Adipocyte (in vitro differentiated cells): ENCODE measurements around the gene HIGD2A.

Experiments
- DNase-seq: peaks from one replicate; pipeline ENCODE4 v3.0.0-alpha.2; 2015; ENCODE audit warnings: low read depth
- H3K27me3 ChIP-seq: replicated peaks from 2 replicates; pipeline ENCODE4 v1.7.0; 2013; ENCODE audit warnings: mild to moderate bottlenecking, low read length, moderate library complexity; ENCODE audit not compliant: control insufficient read depth, insufficient read depth
- H3K36me3 ChIP-seq: 2 replicates; pipeline ENCODE4 v1.7.0; 2013; ENCODE audit warnings: low read length, mild to moderate bottlenecking, moderate library complexity; ENCODE audit not compliant: control insufficient read depth, insufficient read depth, severe bottlenecking
- H3K4me1 ChIP-seq: 2 replicates; pipeline ENCODE4 v1.7.0; 2013; ENCODE audit warnings: mild to moderate bottlenecking, low read length, moderate library complexity; ENCODE audit not compliant: control insufficient read depth, insufficient read depth
- H3K4me3 ChIP-seq: 2 replicates; pipeline ENCODE4 v1.7.0; 2013; ENCODE audit warnings: mild to moderate bottlenecking, low read length, moderate library complexity
- H3K9ac ChIP-seq: 2 replicates; pipeline ENCODE4 v1.7.0; 2013; ENCODE audit warnings: mild to moderate bottlenecking, low read length, moderate library complexity
- H3K9me3 ChIP-seq: 2 replicates; pipeline ENCODE4 v1.7.0; 2013; ENCODE audit warnings: mild to moderate bottlenecking, low read length, moderate library complexity; ENCODE audit not compliant: control insufficient read depth

HIGD2A gene, protein sequence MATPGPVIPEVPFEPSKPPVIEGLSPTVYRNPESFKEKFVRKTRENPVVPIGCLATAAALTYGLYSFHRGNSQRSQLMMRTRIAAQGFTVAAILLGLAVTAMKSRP

GRCh38 chr5:176388444-176389134, at the start of gene HIGD2A, which contains the start of gene NOP16:
Gene HIGD2A (plus strand): TSS chr5:176388751. CDS start chr5:176388820, 69 bp downstream.
Gene NOP16 (minus strand): TSS chr5:176388598. CDS start chr5:176388539, 59 bp downstream.
- DNase-seq: peak; percentile 100
- peaks cover 55% of the 10 kb centered on the region for H3K36me3 ChIP-seq
- H3K27me3 ChIP-seq: no peaks in the 10 kb centered on the region
- peak within 1 kb of the TSS; percentile 91 for H3K4me3 ChIP-seq
- H3K4me1 ChIP-seq: peaks cover 20% of the 10 kb centered on the region
- no peaks in the 10 kb centered on the region for H3K9me3 ChIP-seq
- peak within 1 kb of the TSS; percentile 95 for H3K9ac ChIP-seq

DNA sequence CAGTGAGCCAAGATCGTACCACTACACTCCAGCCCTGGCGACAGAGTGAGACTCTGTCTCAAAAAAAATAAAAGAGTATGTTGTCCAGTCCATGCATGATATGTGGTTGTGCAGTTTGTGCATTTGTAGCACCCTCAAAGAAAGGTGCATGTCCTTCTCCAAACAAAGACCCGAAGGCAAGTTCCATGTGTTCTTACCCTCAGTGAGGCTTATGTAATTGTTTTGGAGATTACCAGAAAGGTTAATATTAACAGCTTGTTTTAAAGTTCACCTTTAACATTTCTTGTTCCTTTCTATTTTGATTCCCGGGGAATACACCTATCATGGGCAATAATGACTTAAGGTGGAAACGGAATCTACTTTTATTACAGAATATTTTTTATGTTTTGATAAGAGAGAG, 49.2 kb upstream of the HIGD2A start:
- Histone ChIP-seq H3K27me3 (no peaks in the 10 kb centered on the region), H3K4me3 (no peak overlapping the region), H3K36me3 (peaks cover 25% of the 10 kb centered on the region), H3K9me3 (peaks cover under 1% of the 10 kb centered on the region), H3K4me1 (no peaks in the 10 kb centered on the region), H3K9ac (no peak overlapping the region)
- no peak for DNase-seq

DNA sequence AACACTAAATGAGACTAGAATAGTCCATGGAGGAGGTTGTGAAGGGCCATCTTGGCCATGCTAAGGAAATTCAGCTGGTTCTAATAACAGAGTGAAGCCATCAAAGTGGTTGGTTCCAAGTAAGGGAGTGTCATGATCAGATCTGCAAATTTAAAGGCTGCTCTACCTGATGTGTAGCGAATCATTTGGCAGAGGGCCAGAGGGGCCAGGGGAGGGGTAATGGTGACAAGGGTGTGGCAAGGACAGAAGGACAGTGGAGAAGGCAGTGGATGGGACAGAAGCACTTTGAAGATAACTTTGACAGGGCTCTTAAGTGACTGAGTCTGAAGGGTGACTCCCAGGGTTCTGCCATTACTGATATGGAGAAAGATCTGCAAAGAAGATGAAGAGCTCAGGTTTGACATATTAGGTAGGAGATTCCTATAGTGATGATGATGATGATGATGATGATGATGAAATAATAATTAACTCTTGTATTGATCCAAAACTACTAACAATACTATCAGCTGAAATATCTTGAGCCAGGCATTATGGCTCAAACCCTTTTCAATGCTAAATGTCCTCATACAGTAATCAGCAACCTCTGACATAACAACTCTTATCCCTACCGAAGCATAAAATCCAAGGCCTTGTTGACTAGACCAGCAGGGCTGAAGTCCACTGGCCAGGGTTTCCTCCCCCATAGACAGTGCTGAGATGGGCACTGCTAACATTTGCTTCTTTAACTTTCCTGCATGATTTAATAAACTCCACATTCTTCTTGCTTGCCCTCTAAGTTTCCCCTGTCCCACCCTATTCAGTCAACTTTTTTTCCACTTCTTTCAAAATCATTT, 47.0 kb upstream of the HIGD2A start:
- Histone ChIP-seq H3K9me3 (no peaks in the 10 kb centered on the region), H3K4me3 (no peak overlapping the region), H3K36me3 (peaks cover 43% of the 10 kb centered on the region), H3K4me1 (no peaks in the 10 kb centered on the region), H3K9ac (no peak overlapping the region), H3K27me3 (no peaks in the 10 kb centered on the region)
- DNase-seq: no peak

- peaks cover 43% of the 10 kb centered on the region for H3K36me3 ChIP-seq
- H3K4me1 ChIP-seq: no peaks in the 10 kb centered on the region
- no peak overlapping the region for H3K9ac ChIP-seq
- no peak overlapping the region for H3K4me3 ChIP-seq
- H3K9me3 ChIP-seq: no peaks in the 10 kb centered on the region
- DNase-seq: no peak
- no peaks in the 10 kb centered on the region for H3K27me3 ChIP-seq
Observed at GRCh38 chr5:176342158-176342483, 46.4 kb upstream of the HIGD2A start.

GRCh38 chr5:176342766-176343458, 45.6 kb upstream of the HIGD2A start:
- no peaks in the 10 kb centered on the region for H3K4me1 ChIP-seq
- H3K9ac ChIP-seq: no peak overlapping the region
- peaks cover 43% of the 10 kb centered on the region for H3K36me3 ChIP-seq
- no peaks in the 10 kb centered on the region for H3K9me3 ChIP-seq
- DNase-seq: peak; percentile 7
- H3K27me3 ChIP-seq: no peaks in the 10 kb centered on the region
- no peak overlapping the region for H3K4me3 ChIP-seq

- no peak for DNase-seq
- Histone ChIP-seq H3K36me3 (peaks cover 89% of the 10 kb centered on the region), H3K9me3 (no peaks in the 10 kb centered on the region), H3K4me1 (no peaks in the 10 kb centered on the region), H3K4me3 (no peak overlapping the region), H3K27me3 (no peaks in the 10 kb centered on the region), H3K9ac (no peak overlapping the region)
Observed at GRCh38 chr5:176350416-176350815, 38.1 kb upstream of the HIGD2A start.

- peaks cover 81% of the 10 kb centered on the region for H3K36me3 ChIP-seq
- no peaks in the 10 kb centered on the region for H3K4me1 ChIP-seq
- no peak overlapping the region for H3K4me3 ChIP-seq
- no peak for DNase-seq
- no peak overlapping the region for H3K9ac ChIP-seq
- H3K9me3 ChIP-seq: no peaks in the 10 kb centered on the region
- H3K27me3 ChIP-seq: no peaks in the 10 kb centered on the region
Observed at GRCh38 chr5:176352116-176352878, 36.3 kb upstream of the HIGD2A start.

- H3K9me3 ChIP-seq: no peaks in the 10 kb centered on the region
- H3K36me3 ChIP-seq: peaks cover 74% of the 10 kb centered on the region
- no peak overlapping the region for H3K9ac ChIP-seq
- H3K27me3 ChIP-seq: no peaks in the 10 kb centered on the region
- no peak for DNase-seq
- H3K4me1 ChIP-seq: no peaks in the 10 kb centered on the region
- no peak overlapping the region for H3K4me3 ChIP-seq
Observed at GRCh38 chr5:176353533-176353932, 35.0 kb upstream of the HIGD2A start.

DNA sequence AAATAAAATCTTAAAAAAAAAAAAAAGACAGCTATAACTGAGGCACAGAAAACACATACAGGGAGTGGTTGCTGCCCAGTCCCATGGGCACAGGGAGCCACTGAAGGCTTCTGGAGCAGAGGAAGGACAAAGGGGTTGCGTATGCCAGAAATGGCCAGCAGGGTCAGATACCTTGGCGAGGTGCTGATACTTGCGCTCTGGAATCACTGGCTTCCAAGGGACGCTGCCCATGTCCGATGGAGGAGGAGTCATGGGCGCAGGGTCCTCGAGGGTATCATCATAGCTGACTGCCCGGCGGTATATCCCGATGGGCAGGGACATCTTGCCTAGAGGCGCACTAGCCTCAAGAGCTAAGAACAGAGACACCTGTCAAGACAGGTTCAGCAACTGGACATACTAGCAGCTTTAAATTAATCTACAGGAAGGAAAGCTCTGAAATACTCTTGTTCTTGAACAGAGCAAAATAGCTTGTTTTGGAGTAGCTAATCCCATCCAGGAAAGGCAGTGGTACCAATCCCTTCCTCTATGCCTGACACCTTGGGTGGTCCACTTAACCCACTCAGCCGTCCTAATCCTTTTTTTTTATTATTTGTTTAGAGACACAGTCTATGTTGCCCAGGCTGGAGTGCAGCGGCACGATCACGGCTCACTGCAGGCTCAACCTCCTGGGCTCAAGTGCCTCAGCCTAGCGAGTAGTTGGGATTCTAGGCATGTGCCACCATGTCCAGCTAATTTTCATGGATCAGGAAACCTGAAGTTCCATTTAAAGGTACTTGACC, 33.0 kb upstream of the HIGD2A start:
- Histone ChIP-seq H3K4me1 (peaks cover 5% of the 10 kb centered on the region), H3K36me3 (peaks cover 53% of the 10 kb centered on the region), H3K9me3 (no peaks in the 10 kb centered on the region), H3K9ac (no peak overlapping the region), H3K27me3 (no peaks in the 10 kb centered on the region), H3K4me3 (no peak overlapping the region)
- no peak for DNase-seq

DNA sequence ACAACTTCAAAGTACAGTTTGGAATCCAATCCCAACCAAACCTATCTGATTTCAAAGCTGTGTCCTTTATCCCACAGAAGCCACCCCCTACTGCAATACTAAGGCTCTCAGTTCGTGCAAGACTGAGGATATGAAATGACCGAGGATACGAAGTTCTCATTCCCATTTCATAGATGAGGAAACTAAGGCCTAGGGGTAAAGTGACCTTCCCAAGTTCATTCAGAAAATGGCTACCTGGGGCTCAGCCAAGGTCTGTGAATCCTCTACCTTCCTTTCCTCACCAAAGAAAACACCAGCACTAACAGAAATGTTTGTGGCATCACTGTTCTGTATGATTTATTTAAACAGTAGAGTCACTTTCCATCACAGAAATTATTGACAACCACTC, 32.4 kb upstream of the HIGD2A start:
- no peak overlapping the region for H3K9ac ChIP-seq
- H3K27me3 ChIP-seq: no peaks in the 10 kb centered on the region
- no peak for DNase-seq
- no peak overlapping the region for H3K4me3 ChIP-seq
- H3K36me3 ChIP-seq: peaks cover 50% of the 10 kb centered on the region
- no peaks in the 10 kb centered on the region for H3K9me3 ChIP-seq
- H3K4me1 ChIP-seq: peaks cover 5% of the 10 kb centered on the region
